Germinal center (tissue), 1 donor: ENCODE data around the gene RAB25.
"Not testable (repeated sequence)": the region's sequence is repeated elsewhere in the genome, so short reads cannot be mapped to it uniquely, and the experiment has no call there.

Experiments used
- DNase-seq: peaks from one replicate; pipeline ENCODE4 v3.0.0; 2012; ENCODE audit warnings: mixed read lengths, low spot score

Gene RAB25

GRCh38 chr1:156060937-156061636, at the start of gene RAB25:
TSS of gene RAB25 (plus strand) at chr1:156061160. CDS start at chr1:156061401, 241 bp downstream.
- no peak for DNase-seq

DNA sequence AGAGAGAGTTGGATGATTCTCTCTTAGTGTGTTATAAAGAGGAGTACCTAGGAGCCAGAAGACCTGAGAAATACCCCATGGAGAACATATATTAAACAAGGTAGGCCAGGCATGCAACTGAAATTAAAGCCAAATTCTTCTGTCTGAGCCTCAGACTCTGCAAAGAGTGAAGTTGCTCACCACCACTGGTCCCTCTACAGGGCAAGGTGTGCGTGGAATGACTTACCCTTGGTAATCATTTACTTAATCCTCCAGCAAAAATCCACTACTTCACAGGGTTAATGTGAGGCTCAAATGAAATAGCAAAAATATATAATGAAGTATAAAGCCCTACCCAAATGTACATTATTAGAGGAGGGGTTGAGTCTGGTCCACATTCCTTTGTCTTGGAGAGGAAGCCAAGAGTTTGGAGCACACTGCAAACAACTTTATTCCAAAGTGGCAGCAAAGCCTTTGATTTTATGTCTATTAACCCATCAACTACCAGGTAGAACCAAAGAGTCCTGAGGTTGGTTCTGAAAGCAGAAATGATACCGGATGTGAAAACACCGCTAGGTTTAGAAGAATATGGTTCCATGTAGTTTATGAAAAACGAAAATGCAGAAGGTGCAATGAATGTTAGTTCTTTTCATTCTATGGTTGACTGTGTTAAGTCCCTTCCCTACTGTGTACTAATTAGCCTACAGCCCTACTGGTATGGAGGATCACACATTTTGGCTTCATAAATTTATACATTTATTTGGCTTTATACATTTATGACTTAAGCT, 48.7 kb upstream of the RAB25 start:
- DNase-seq = peak; percentile 58

DNA sequence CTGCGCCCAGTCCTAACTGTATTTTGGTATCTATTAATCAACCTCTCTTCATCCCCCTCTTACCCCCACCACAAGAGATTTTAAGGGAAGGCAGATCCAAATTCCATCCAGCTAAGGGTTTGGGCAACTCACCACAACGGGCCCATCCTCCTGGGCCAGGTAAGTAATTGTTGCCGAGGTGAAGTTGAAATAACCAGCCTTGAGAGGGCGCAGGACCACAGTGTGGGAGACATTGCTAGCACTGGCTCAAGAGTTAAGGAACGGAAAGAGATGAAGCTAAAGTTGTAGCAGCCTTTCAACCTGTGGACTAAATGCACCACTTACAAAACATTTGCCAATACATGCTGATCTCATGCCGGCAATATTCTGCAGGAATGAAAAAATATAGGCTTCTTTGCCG, 46.1 kb upstream of the RAB25 start:
- DNase-seq = no peak

GRCh38 chr1:156019946-156020292, 41.0 kb upstream of the RAB25 start:
- DNase-seq = no peak

- DNase-seq = peak; percentile 95
These were observed 40.5 kb upstream of the RAB25 start, which contains the start of gene SSR2 for GRCh38 chr1:156020293-156021092. TSS of gene SSR2 (minus strand) at chr1:156020951. CDS start at chr1:156020167, 784 bp downstream.

DNA sequence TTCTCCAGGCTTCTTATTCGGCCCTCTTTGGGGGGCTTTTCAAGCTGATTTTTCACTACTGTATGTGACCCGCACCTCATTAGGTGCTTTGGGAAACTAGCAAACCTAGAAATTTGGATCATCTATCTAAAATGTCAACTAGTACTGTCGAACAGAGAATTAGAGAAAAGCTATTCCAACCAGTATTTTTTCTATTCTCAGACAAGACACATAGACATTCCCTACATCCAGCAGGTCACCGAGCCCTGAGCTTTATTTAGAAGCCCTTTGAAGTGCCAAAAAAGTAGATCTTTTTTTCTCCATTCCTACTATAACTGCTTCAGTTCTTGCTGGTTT, 39.9 kb upstream of the RAB25 start:
- DNase-seq = no peak

DNA sequence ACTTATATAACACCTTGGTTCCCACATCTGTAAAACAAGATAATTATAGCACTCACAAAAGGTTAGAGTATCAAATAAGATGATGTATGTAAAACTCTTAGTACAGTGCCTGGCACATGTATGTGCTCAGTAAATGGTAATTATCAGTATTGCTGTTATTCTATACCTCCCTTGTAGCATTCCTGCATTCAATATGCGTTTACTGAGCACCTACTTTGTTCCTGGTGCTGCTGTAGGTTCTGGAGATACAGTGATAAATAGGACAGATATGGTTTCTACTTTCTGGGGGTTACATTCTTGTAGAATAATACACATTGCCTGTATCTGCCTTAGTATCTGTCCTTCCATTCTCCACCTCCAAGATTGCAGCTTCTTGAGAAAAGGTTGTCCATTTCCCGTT, 39.0 kb upstream of the RAB25 start:
- DNase-seq = no peak

DNA sequence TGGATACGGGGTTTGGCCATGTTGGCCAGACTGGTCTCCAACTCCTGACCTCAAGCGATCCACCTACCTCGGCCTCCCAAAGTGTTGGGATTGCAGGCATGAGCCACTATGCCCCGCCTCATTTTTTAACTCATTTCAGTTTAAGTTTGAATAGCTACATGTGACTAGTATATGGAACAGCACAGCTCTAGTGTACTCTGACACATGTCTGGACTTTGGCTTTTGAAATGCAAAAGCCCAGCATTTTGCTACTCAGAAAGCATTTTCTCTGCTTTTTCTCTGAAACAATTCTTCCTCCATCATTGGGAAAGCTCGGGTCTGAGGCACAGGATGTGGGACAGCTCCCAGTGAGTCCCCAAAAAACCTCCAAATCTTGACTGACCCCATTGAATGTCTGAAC, 36.2 kb upstream of the RAB25 start:
- no peak for DNase-seq

GRCh38 chr1:156025876-156026275, 35.1 kb upstream of the RAB25 start:
- DNase-seq = peak; percentile 60

DNA sequence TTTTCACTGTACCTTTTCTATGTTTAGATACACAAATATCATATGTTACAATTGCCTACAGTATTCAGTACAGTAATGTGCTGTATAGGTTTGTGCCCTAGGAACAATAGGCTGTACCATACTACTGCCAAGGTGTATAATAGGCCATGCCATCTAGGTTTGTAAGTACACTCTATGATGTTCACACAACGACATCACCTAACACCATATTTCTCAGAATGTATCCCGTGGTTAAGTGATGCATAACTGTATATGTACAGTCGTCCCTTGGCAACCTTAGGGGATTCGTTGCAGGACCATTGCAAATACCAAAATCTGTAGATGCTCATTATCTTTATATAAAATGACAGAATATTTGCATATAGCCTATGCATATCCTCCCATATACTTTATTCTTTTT, 34.4 kb upstream of the RAB25 start:
- DNase-seq = no peak

- no peak for DNase-seq
These were observed 27.9 kb upstream of the RAB25 start for GRCh38 chr1:156033011-156033410.

DNA sequence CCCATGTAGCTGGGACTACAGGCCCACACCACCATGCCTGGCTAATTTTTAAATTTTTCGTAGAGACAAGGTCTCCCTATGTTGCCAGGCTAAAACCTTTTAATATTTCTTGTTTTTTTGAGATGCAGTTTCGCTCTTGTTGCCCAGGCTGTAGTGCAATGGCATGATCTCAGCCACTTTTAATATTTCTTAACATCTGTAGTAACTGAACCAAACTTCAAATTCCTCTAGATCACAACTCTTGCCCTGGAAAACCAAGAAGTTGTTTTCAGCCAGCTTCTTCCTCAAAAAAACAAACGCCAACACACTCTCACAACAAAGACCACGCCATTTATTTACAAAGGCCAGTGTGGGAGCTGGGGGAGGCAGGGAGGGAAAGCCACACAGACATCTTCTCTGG, 26.0 kb upstream of the RAB25 start:
- not testable (repeated sequence) for DNase-seq

- DNase-seq = no peak
These were observed 18.1 kb upstream of the RAB25 start for GRCh38 chr1:156042828-156043227.

DNA sequence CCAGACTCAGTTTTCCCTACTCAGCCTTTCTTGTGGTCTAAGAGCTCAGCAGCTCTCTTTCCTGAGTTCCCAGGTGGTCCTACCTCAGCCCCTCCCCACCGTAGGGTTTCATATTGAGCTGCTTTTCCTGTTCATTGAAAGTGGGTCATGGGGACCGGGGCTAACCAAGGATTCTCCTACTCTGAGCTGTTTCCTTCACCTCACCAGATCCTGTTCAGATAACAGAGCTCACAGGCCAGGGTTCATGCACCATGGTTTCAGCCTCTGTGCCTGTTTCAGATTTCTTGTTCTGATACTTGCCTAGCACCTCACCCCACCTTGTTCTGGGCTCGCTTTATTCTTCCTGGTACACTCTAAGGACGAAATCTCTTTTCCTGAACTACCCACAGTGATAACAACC, 15.9 kb upstream of the RAB25 start:
- no peak for DNase-seq

DNA sequence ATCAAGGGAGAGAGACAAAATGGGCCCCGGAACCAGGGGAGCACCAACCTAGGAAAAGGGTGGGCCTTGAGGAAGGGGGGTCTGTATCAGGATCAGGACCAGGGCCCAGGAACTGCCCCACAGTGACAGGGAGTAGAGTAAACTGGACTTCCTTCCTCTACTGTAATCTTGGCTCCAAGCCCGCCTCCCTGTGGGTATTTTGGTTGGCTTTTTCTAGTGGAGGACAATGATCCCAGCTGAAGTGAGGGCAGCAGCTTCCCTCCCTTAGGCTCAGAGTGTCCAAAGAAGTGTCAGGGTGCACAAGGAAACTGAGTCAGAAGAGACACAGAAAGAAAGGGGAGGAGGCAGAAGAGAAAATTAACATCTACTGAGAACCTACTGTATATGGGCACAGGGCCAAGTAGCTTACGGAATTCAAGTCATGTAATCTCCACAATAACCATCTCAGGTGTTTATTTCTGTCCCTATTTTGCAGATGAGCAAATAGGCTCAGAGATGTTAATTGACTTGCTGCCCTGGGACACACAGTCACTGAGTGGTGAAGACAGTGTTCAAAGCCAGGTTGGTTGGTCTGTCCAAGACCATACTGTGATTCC, 12.2 kb upstream of the RAB25 start:
- no peak for DNase-seq

- DNase-seq = no peak
These were observed 10.6 kb upstream of the RAB25 start for GRCh38 chr1:156050376-156050775.

DNA sequence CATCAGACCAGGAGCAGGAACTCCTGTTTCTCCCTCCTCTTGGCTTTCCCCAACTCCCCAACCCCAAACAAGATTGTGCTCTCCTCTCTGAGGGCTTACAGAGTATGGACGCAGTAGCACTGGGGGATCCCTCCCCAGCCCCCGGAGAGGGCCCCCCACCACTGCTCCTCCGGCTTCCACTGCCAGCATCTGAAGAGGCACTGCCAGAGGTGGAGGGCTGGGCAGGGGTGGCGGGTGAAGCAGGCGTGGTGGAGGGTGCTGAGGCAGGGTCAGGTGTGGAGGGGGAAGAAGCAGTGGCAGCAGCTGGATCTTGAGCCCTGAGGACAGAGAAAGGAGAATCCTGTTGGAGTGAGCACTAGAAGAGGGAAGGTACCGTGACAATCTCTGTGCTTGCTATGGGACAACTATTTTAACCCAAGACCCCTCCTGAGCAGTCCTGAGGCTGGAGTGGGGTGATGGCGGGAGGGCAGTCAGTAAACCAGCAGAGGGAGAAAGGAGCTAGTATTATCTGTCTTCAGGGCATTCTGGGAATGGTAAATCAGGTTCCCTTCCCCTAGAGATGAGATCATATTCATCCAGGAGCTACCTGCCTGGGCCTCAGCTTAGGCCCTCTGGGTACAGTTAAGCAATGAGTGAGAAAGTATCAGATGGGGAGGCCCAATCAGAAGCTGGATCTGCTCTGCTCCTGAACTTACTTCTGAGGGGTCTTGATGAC, 9.8 kb upstream of the RAB25 start:
- DNase-seq = no peak

DNA sequence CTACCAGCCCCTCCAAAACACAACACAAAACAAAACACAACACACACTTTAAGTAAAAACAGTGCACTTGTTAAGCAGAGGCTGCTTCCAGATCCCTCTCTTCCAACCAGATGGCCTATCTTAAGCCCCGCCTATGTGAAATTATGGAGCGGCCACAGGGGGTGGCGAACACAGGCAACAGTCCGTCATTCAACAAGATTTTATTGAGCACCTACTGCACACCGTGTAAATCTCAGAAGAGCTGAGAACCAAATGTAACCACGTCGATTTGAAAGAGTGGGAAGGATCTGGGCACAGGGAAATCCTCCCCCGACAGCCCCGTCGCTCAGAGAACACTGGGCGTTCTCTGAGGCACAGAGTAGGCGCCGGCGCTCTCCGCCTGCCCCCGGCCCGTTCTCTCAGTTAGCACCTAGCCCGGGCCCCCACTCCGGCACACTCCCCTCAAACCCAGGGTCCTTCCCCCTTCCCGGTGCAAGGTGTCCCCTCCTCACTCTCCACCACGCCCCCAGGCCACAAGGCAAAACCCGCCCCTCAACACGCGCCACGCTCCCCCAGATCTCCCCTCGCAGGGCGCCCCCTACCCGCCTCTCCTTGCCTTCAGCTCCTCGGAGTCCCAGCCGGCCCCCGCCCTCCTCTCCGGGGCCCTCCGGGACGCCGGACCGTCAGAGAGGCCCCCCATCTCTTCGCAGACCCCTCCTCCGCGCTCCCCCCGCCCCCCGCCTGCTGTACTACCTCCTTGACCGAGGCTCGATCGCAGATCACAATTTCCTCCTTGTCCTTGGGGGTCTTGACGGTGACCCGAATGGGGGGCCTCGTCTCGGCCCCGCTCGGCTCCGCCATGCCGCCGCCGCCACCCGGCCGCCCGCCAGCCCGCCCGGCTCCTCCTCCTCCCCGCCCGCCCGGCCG, 7.8 kb upstream of the RAB25 start:
- peak; percentile 83 for DNase-seq

GRCh38 chr1:156053768-156054499, 7.0 kb upstream of the RAB25 start, which contains the start of gene UBQLN4:
TSS of gene UBQLN4 (minus strand) at chr1:156053798. CDS start at chr1:156053701, 97 bp downstream.
- peak; percentile 93 for DNase-seq
